Measurements from ENCODE around the gene QRSL1.
"Not testable (repeated sequence)": the region's sequence is repeated elsewhere in the genome, so short reads cannot be mapped to it uniquely, and the experiment has no call there.

Gene QRSL1

DNA sequence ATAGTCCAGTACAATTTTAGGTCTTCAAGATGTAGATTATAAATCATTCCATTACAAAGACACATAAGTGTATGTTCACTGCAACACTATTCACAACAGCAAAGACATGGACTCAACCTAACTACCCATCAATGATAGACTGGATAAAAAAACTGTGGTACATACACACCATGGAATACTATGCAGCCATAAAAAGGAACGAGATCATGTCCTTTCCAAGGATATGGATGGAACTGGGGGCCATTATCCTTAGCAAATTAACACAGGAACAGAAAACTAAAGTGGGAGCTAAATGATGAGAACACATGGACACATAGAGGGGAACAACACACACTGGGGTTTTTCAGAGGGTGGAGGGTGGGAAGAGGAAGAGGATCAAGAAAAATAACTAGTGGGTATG lies 6.3 kb upstream of the QRSL1 start:
- DNase-seq (ENCODE audit: low read depth): no peak

DNA sequence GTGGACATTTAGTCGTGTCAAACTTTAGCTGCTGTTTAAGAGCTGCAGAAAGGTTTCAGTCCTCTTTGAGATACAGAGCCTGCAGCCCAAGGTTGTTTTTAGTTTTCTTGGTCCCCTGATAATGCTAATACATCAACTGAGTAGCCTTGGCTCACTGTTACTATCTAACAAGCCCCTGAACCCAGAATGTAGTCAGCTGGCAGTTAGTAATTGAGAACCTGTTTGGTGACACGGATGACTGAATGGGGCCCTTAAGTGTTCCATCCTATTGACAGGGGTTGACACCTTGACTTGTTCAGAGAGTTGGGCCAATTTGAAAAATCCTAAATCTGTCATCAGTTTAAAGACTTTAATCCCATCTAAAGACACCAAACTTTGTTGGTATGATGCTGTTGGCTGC lies 2.9 kb upstream of the QRSL1 start:
- DNase-seq (ENCODE audit: low read depth): no peak

DNA sequence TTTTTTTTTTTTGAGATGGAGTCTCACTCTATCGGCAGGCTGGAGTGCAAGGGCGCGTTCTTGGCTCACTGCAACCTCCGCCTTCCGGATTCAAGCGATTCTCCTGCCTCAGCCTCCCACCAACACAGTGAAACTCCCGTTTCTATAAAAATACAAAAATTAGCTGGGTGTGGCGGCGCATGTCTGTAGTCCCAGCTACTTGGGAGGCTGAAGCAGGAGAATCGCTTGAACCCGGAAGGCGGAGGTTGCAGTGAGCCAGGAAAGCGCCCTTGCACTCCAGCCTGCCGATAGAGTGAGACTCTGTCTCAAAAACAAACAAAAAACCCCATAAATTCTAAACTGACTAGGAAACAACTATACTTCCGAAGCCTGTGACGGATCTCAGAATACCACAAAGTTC lies 1.6 kb upstream of the QRSL1 start:
- not testable (repeated sequence) for DNase-seq (ENCODE audit: low read depth)

DNA sequence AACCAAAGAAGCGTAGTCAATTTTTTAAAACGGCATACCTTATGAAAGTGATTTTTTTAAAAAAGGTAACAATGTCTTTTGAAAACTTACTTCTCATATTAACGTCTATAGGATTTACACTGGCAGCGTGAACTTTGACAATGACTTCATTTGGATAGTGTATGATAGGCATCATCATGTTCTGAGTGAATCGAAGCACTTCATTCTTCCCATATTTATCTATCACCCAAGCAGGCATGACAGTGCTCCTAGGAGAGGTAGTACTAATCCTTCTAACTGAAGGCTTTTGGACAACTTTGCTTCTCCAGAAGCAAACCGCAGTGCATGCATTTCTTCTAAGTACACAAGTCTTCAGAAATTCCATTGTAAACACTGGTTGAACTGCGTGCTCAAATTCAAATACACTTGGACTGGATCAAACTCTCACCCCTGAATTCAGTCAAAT lies 698 bp upstream of the QRSL1 start:
- no peak for DNase-seq (ENCODE audit: low read depth)

DNA sequence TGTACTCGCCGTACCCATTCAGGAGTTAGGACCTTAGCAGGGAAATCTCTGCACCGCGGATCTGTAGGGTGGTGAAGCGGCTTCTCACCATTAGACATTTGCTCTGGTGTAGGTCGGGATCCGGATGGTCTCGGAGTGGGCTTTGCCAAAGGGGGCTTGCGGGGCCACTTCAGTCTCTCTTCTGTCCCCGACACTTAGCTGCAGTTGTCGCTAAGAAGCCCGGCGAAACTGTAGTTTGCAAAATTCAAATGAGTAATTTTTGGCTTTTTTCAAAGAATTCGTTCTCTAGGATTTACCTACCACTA lies 433 bp downstream of the QRSL1 start:
- no peak for DNase-seq (ENCODE audit: low read depth)

DNA sequence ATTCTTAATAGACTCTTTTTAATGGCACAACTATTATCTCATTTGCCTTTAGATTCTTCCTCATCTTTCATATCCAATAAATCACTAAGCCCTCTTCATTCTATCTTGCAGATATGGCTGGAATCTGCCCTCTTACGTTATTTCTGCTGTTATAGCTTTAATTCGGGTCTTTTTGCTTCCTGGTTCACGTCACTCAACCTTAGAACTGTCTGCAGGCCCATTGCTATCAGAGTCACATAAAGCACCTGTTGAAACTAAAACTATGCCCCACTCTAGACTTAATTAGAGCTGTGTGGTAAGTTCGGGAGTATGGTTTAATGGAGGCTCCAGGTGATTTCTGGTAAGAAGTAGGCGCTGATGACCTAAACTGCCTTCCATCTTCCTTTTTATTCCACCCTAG lies 988 bp downstream of the QRSL1 start:
- no peak for DNase-seq (ENCODE audit: low read depth)

DNA sequence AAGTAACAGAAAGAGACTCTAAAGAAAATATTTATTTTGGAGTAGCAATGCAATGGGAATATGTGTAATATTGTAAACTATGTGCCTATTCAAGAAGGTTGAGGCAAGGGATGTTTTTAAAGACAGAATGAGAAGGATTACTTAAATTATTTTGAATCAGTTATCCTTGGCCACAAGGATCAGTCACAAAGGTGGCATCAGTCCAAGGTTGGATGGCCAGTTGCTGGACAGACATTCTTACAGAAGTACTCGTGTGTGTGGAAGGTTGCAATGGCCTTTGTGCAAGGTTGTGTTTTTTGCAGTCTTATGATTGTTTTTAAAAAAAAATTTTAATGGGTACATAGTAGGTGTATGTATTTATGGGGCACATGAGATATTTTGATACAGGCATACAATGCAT lies 2.0 kb downstream of the QRSL1 start:
- no peak for DNase-seq (ENCODE audit: low read depth)

DNA sequence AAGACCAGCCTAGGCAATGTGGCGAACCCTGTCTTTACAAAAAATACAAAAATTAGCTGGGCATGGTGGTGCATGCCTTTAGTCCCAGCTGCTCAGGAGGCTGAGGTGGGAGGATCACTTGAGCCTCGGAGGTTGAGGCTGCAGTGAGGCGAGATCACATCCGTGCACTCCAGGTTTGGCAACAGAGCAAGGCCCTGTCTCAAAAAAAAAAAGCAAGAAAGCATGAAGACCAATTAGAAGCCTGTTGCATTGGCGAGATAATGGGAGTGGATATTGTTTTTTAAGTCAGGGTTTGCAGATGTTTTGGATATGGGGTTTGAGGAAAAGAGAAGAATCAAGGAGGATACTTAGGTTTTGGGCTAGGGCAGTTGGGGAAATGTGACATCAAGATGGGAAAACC lies 5.2 kb downstream of the QRSL1 start:
- DNase-seq (ENCODE audit: low read depth): no peak

DNA sequence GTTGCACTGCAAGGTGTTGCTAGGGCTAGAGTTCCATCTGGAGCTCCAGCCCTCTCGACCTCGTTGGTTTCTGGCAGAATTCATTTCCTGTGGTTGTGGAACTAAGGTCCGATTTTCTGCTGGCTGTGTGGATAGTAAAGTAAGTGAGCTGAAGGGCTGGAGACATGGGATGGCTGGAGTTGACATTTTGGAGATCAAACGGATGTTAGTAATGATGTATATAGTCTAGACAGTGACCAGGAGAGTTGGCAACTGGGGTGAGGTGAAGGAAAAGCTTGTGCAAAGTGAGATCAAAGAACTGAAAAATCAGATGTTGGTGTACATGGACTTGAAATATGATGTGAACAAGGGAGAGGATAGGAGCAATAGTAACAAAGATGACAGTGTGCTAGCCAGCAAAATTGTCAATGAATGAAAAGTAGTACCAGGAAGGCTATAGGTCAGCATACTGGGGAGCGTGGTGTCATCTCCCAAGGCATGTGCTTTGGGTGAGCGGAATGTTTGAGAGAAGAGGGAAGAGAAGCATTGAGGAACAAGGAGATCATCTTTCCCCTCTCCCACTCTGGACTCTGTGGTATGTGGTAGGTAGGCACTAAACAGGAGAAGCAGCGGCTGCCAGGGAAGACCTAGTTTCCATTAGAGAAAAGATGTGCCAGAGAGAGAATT lies 7.8 kb downstream of the QRSL1 start:
- DNase-seq (ENCODE audit: low read depth): no peak

DNA sequence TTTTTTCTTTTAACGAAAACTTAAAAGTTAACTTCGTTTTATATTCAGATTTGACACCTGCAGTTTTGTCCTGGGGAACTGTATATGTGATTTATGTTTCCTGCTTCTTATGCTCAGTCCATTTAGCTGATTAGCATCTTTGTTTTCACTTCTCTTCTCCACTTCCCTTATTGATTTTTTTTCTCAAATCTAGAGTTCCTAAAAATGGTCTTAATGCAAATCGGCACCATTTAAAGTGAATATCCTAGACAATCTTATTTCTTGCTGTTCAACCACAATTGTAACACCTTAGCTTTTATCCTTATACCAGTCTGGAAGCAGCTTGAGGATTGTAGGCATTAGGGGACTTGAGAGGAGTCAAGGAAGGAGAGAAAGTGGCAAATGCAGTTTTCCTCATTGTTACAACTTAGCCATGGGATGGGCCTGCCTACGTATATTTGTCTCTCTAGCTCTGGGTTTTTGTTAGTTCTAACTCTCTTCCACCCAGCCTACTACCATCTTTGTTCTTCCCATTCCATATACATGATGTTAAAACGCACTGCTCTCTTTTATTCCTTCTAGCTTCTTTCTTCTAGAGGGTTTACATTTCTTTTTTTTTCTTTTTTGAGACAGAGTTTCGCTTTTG lies 8.5 kb downstream of the QRSL1 start:
- no peak for DNase-seq (ENCODE audit: low read depth)

DNA sequence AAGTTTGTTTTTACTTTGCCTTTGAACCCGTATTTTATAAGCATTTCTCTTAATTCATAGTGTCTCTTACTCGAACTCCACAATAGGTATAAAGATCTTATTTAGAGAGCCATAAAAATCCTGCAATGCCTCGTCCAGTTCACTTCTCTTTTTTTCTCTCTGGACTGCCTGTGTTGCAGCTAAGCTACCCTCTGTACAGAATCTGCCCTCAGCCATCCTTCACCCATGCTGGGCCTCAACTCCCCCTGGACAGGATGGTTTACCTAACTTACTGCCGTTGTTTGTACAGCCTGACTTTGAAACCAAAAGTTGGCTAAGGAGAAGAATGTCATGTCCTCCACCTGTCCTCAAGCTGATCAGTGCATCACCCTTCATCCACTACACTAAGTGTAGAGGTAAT lies 10.4 kb downstream of the QRSL1 start:
- DNase-seq (ENCODE audit: low read depth): no peak

DNA sequence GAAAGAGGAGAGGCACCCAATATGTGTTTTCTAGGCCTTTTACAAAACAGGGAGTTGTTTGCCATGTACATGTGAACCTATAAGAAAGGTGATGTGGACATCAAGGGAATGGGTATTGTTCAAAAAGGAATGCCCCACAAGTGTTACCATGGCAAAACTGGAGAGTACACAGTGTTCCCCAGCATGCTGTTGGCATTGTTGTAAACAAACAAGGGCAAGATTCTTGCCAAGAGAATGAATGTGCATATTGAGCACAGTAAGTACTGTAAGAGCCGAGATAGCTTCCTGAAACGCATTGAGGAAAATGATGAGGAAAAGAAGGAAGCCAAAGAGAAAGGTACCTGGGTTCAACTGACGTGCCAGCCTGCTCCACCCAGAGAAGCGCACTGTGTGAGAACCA lies 13.1 kb downstream of the QRSL1 start:
- DNase-seq (ENCODE audit: low read depth): no peak

DNA sequence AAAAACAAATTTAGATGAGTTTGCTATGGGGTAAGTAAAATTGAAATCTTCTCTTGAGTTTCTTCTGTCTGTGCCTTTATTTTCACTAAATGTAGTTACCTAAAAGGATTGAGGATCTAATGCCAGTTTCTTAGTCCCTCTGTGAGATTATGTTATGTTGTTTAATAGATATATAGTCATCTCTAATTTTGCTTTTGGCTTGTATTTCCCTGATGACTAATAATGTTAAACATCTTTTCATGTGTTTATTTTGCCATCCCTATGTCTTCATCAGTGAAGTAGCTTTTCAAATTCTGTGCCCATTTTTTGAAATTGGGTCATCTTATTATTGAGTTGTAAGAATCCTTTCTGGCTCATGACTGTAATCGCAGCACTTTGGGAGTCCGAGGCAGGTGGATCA lies 13.7 kb downstream of the QRSL1 start:
- DNase-seq (ENCODE audit: low read depth): no peak

DNA sequence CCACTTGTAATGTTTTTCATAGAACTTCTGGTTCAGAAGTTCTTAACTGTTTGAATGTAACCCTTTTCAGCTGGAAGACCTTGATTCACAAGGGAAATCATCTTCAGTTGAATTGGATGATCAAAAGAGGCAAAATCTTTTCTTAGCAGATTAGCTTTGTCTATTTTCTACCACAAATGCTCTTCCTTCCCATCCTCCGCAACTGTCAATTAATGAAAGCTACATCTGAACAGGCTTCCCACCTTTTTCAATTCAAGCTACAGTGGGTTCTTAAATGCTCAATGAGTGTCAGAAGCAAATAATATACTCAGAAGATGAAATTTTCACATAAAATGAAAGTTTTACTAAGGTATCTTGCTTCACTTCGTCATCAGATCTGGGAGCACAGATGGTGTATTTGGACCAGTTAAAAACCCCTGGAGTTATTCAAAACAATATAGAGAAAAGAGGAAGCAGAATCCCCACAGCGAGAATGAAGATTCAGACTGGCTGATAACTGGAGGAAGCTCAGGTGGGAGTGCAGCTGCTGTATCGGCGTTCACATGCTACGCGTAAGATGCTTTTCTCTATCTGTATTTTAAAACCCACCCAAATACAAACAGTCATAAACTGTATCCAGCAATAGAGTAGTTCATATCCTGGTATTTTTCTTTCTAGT lies 19.4 kb downstream of the QRSL1 start:
- DNase-seq (ENCODE audit: low read depth): no peak

DNA sequence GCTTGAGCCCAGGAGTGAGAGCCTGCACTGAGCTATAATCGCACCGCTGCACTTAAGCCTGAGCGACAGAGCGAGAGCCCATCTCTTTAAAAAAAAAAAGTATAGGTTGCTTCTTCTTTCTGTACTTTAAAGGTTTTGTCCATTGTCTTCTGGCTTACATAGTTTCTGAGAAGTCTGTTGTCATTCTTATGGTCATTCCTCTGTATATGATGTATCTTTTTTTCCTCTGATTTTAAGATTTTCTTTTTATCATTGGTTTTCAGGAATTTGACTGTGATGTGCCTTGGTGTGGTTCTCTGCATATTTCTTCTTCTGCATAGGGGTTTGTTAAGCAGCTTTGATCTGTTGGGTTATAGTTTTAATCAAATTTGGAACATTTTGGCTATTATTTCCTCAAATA lies 29.1 kb downstream of the QRSL1 start:
- no peak for DNase-seq (ENCODE audit: low read depth)

DNA sequence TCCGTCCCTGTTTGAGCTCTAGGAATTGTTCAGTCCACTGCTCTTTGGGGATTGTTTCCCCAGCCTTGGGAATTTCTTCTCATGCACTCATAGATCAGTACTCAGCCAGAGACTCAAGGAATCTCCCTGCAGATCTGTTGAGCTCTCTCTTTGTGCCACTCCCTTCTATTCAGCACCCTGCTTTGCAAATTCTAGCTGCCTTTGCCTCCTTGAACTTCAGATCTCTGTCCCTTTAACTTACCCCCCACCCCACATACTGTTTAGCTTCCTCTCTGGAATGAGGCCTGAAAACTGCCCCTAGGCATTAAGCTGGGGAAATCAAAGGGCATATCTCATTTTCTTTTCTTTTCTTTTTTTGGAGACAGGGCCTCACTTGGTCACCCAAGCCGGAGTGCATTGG lies 30.5 kb downstream of the QRSL1 start:
- DNase-seq (ENCODE audit: low read depth): no peak

DNA sequence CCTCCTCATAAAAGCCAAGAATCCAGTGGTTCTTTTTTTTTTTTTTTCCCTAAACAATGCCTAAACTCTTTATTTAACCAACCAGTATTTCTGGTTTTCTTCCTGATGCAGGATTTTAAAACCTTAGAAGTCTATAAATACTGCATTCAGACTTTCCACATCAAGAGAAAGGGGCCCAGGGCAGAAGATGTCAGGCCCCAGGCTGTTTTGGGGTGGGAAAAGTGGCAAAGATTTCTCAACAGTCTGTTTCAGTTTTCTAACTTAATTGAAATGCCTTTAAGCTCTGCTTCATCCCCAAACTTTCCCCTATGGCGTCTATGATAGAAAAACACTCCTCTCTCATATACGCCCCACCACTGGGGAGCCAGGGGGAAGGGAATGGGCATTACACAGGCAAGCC lies 33.1 kb downstream of the QRSL1 start:
- DNase-seq (ENCODE audit: low read depth): no peak

DNA sequence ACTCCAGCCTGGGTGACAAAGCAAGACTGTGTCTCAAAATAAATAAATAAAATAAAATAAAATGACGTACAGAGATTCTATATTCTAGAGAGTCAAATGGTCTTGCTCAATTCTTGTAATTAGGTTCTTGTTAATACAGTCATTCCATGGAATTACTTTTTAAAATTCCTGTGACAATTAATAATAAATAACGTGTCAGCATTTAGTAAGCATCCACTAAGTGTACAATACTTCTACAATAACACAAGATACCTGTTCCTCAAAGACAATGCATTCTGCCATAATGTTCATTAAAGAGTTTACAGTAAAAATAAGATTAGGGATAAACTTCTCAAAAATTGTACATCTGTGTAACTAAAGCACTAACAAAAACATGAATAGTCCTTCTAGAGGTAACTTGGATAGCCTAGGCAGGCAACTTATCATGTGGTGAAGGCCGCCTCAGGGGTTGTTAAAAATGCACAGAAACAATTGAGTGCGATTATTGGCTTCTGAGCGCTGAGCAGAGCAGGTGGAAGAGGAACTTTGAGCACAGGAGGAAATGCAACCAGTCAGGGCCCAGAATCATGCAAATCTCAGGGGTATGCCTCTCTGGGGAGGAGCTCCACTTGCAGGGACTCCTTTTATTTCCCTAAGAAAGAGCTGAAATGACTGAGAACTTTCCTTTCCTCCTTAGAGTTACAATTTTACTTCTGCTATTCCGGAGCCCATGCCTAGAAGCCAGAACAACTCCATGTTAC lies 37.1 kb downstream of the QRSL1 start:
- no peak for DNase-seq (ENCODE audit: low read depth)

DNA sequence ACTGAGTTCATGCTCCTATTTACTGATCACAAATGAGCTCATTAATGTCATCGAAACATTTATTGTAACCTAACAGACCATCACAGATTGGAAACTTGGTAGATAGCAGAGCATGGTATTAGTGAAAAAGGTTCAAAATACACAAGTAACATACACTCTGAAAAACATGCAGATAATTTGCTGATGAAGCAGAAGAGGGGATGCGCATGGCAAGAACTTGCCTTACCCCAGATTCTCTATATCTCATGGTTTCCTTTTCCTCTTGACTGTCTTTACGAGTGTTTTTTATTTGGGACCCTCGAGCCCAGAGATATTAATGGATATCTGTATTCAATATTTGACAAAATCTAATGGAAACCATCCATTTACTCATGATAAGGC lies 37.6 kb downstream of the QRSL1 start:
- no peak for DNase-seq (ENCODE audit: low read depth)

DNA sequence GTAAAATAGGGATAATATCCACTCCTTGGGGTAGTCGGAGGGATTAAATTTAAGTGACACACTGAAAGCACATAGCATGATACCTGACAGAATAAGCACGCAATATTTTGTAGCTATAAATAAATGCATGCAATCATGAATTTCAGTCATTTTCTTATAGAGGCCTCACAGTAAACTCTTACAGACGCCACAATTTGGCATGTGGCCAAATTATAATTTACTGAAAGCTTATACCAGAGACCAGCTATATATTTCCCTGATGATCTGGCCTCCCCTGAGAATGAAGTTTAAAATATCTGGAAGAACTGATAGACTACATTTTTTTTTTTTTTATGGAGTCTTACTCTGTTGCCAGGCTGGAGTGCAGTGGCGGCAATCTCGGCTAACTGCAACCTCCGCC lies 40.9 kb downstream of the QRSL1 start:
- DNase-seq (ENCODE audit: low read depth): no peak

DNA sequence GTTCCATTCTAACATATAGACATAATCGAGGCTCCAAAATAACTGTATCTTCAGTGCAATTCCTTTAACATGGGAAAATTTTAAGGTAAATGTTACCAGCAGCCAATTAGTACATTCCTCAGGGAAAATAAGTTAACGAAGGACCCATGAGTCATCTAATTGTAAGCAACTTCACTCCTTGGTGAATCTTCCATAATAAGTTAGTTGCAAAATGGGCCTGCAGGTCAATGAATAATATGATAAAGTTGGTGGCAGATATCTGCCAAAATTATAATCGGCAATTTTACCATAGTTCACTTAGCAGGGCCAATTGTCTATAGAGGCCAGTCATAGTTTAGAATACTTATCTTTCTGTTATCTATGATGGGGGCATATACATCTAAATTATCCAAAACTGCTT lies 42.3 kb downstream of the QRSL1 start:
- DNase-seq (ENCODE audit: low read depth): no peak

DNA sequence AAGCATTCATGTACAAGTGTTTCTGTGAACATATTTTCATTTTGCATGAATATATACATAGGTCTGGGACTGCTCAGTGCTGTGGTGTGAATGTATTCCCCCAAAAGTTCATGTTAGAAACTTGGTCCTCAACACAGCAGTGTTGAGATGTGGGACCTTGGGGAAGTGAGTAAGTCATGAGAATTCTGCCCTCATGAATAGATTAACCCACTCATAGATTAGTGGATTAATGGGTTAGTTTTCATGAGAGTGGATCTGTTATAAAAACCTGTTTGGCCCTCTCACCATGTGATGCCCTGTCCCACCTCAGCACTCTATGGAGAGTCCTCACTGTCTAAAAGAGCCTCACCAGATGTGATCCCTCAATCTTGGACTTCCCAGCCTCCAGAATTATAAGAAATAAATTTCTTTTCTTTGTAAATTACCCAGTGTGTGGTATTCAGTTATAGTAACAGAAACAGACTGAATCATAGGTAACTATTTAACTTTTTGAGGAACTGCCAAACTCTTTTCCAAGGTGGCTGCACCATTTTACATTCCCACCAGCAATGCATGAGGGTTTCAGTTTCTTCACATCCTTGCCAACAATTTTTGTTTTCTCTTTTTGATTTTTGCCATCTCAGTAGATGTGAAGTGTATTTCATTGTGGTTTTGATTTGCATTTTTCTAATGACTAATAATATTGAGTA lies 45.3 kb downstream of the QRSL1 start:
- no peak for DNase-seq (ENCODE audit: low read depth)

DNA sequence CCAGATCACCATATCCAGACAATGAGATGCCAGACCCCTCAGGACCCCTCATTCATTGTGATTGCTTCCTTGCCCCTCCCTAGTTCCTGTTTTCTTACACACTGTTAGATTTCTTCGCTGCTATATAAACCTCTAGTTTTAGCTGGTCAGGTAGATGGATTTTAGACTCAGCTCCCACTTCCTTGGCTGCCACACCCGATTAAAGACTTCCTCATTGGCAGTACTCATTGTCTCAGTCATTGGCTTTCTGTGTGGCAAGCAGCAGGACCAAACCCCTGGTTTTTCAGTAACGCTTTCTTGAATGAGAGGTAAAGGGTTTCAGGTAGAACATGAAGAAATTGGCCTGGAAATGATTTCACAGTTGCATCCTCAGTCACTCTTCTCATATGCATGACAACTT lies 47.9 kb downstream of the QRSL1 start:
- no peak for DNase-seq (ENCODE audit: low read depth)
